Thyroid gland (tissue), 4 donors: ENCODE results near the gene GSN.

ENCODE experiments used
- POLR2A ChIP-seq, 2 donors: fragments of 450-650 bp; IDR thresholded peaks; one replicate each; pipeline ENCODE4 v1.6.1; 2017; ENCODE audit warnings: antibody characterized with exemption in 2 of 2, mild to moderate bottlenecking in 2 of 2, moderate library complexity in 1 of 2
- TF ChIP-seq, protein P1 (sequence below), 6 experiments: fragments of 200-600 bp in 3 of 6; fragments of 450-650 bp in 3 of 6; sonication (generic) in 3 of 6; IDR thresholded peaks; one replicate each; pipeline ENCODE4 v1.5.1; 2016 to 2019; ENCODE audit warnings: antibody characterized with exemption in 6 of 6, mild to moderate bottlenecking in 2 of 6, inconsistent platforms in 1 of 6, moderate library complexity in 1 of 6

- TF ChIP-seq, protein P1, sequence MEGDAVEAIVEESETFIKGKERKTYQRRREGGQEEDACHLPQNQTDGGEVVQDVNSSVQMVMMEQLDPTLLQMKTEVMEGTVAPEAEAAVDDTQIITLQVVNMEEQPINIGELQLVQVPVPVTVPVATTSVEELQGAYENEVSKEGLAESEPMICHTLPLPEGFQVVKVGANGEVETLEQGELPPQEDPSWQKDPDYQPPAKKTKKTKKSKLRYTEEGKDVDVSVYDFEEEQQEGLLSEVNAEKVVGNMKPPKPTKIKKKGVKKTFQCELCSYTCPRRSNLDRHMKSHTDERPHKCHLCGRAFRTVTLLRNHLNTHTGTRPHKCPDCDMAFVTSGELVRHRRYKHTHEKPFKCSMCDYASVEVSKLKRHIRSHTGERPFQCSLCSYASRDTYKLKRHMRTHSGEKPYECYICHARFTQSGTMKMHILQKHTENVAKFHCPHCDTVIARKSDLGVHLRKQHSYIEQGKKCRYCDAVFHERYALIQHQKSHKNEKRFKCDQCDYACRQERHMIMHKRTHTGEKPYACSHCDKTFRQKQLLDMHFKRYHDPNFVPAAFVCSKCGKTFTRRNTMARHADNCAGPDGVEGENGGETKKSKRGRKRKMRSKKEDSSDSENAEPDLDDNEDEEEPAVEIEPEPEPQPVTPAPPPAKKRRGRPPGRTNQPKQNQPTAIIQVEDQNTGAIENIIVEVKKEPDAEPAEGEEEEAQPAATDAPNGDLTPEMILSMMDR (IDR thresholded peaks at IDR 0.05): no peak
- TF ChIP-seq POLR2A (IDR thresholded peaks at IDR 0.05): peak in 1 of 2 donors; percentile 83
Measured at GRCh38 chr9:121299467-121300282, 31.7 kb downstream of the GSN start.
